Fibroblast of villous mesenchyme (primary cell): ENCODE measurements around the gene S100A11. TPM values are rescaled to one million over a fixed set of nuclear protein-coding genes. Genes with fewer than 3 reads are reported as not detected.

Source experiments
- DNase-seq: peaks from one replicate; pipeline ENCODE4 v3.0.0-alpha.2; 2010; ENCODE audit warnings: low read depth
- H3K4me3 ChIP-seq: 2 replicates; pipeline ENCODE4 v1.5.1; 2011; ENCODE audit warnings: low read depth, mild to moderate bottlenecking, low read length
- total RNA-seq: library from RNA; depleted of rRNA; stranded (reverse); fragments of >200 nt; gene quantifications from 2 replicates; pipeline ENCODE4 v1.2.3, GENCODE V29; 2012
- TF ChIP-seq, protein P1 (sequence below): IDR thresholded peaks from 2 replicates; pipeline ENCODE4 v1.5.1; 2012; ENCODE audit warnings: low read depth, mild to moderate bottlenecking, low read length; ENCODE audit not compliant: insufficient read depth

S100A11 gene
- total RNA-seq, 1 donor: 126 TPM

GRCh38 chr1:152007047-152007446 is 29.8 kb downstream of the S100A11 start:
- DNase-seq: no peak

GRCh38 chr1:152005360-152005912 is 31.4 kb downstream of the S100A11 start:
- DNase-seq: no peak
- no peak overlapping the region for H3K4me3 ChIP-seq
- TF ChIP-seq, protein P1, sequence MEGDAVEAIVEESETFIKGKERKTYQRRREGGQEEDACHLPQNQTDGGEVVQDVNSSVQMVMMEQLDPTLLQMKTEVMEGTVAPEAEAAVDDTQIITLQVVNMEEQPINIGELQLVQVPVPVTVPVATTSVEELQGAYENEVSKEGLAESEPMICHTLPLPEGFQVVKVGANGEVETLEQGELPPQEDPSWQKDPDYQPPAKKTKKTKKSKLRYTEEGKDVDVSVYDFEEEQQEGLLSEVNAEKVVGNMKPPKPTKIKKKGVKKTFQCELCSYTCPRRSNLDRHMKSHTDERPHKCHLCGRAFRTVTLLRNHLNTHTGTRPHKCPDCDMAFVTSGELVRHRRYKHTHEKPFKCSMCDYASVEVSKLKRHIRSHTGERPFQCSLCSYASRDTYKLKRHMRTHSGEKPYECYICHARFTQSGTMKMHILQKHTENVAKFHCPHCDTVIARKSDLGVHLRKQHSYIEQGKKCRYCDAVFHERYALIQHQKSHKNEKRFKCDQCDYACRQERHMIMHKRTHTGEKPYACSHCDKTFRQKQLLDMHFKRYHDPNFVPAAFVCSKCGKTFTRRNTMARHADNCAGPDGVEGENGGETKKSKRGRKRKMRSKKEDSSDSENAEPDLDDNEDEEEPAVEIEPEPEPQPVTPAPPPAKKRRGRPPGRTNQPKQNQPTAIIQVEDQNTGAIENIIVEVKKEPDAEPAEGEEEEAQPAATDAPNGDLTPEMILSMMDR: no peak

More at GRCh38 chr1:152007047-152007446, 29.8 kb downstream of the S100A11 start:
- TF ChIP-seq, protein P1: no peak
- H3K4me3 ChIP-seq: no peak overlapping the region

DNA sequence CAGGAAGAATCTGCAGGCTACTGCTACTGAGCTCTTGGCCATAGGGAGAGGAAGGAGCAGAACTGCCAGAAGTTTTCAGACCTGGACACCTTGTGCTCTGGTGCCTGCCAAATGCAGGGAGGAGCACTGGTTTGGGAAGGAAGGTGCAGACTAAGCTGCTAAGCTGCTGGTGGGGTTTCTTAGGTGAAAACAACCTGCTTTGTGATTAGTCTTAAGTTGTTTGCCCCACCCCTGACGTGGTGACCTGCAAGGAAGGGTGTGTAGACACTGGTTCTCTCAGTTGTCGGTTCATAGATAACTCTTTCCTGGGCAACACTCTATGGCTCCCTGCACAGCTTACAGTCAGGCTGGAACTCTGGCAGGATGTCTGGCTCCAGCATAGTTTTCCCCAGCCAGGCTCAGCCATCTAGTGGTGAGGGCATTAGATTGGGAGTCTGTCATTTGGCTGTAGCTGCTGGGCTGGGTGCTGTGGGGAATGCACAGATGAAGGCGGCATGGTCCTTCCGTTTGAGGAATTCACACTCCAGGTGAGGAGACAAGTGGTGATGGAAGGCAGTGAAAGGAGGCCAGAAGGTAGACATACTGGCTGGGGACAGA is 32.9 kb downstream of the S100A11 start:
- TF ChIP-seq, protein P1: peak; percentile 27
- H3K4me3 ChIP-seq: no peak overlapping the region
- DNase-seq: no peak

DNA sequence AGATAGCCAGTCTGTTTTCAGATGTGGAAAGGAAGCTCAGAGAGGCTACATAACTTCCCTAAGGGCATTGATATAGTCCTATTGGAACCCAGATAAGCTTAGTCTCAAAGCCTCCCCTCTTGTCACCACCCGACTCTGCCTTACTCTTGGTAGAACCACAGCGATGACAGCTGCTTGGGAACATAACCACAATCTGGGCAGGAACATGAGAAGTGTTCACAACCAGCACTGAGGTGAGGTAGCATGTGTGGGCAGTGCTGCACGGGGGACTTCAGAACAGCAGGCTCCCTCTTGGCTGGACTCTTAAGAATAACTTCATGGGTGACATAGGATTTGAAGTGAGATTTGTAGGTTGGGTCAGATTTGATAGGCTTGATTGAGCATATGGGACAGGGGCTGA is 33.8 kb downstream of the S100A11 start:
- TF ChIP-seq, protein P1: no peak
- no peak for DNase-seq
- H3K4me3 ChIP-seq: no peak overlapping the region

- TF ChIP-seq, protein P1: peak; percentile 99
- DNase-seq: peak; percentile 94
- H3K4me3 ChIP-seq: no peak overlapping the region
These were observed 34.9 kb downstream of the S100A11 start for GRCh38 chr1:152001631-152002584.

- no peak overlapping the region for H3K4me3 ChIP-seq
- TF ChIP-seq, protein P1: no peak
These were observed 35.7 kb downstream of the S100A11 start for GRCh38 chr1:152000964-152001630.

More at GRCh38 chr1:152000964-152001630, 35.7 kb downstream of the S100A11 start:
- no peak for DNase-seq
